ENCODE measurements around the gene FAM210B. TPM values are rescaled to one million over a fixed set of nuclear protein-coding genes. Genes with fewer than 3 reads are reported as not detected.

Gene FAM210B
- total and polyA plus RNA-seq, 2 of the 13 experiments (the other 11 are each of a cell fraction or from before 2014, with no cell fraction given), result 75.9 to 107 TPM

DNA sequence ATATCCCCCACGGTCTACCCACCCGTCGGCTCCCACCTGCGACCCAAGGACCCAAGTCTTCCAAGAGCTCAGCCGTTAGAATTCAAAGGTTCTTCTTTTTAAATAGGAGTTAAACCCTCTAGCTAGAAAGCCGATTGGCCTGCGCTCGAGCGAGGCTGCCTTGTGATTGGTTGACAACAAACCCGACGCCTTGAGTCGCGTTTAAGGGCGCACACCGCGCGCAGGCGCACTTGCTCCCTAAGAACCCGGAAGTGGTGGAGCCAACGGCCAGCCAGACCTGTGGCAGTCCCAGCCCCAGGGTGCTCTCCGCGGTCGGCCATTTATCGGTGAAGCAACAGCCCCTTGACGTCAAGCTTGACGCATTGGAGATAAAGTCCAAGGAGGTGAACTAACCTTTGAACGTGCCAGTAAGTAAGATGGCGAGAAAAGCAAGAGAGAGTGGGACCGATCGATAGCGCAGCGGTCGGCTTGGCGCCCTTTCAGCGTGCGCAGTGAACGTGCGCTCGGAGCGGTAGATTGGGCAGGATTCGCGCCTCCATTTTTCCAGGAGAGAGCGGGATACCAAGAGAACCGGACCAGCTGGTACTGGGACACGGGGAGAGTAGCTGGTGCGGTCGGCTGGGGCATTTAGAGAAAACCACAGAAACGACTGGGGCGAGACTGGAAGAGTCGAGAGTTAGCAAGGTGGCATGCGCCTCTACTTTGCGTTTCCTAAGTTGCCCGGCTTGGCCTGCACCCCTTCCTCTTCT, 33.5 kb downstream of the FAM210B start, which contains the start of the genes AURKA and CSTF1 (continued):
- TF ChIP-seq FOXP1 (IDR thresholded peaks at IDR 0.05) (no peak), FOXP1 (CRISPR knock-in tag; IDR thresholded peaks at IDR 0.05) (peak; percentile 81), NPAS2 (CRISPR knock-in tag; IDR thresholded peaks at IDR 0.05; ENCODE audit: borderline replicate concordance) (no peak), SRSF4 (IDR thresholded peaks at IDR 0.05; ENCODE audit: low read depth, low read length, poor library complexity, severe bottlenecking) (no peak), ZNF792 (CRISPR knock-in tag; IDR thresholded peaks at IDR 0.05) (peak; percentile 98), ZNF782 (CRISPR knock-in tag; IDR thresholded peaks at IDR 0.05; ENCODE audit: borderline replicate concordance) (peak; percentile 96), ZNF724P (CRISPR knock-in tag; IDR thresholded peaks at IDR 0.05; ENCODE audit: borderline replicate concordance) (peak; percentile 98), SP4 (CRISPR knock-in tag; IDR thresholded peaks at IDR 0.05) (peak; percentile 74; the same call in 1 of the 2 replicates), GMEB2 (CRISPR knock-in tag; IDR thresholded peaks at IDR 0.05; ENCODE audit: low read depth) (peak; percentile 99), KAT8 (CRISPR knock-in tag; IDR thresholded peaks at IDR 0.05) (peak; percentile 100), ATAD3A (CRISPR knock-in tag; IDR thresholded peaks at IDR 0.05) (no peak; the same call in 1 of the 2 replicates), HOXA9 (CRISPR knock-in tag; IDR thresholded peaks at IDR 0.05; ENCODE audit: borderline replicate concordance) (peak; percentile 64; the same call in 1 of the 2 replicates), NR1H2 (CRISPR knock-in tag; IDR thresholded peaks at IDR 0.05; ENCODE audit: borderline replicate concordance, low read depth) (peak; percentile 81; the same call in 1 of the 2 replicates), DMTF1 (CRISPR knock-in tag; IDR thresholded peaks at IDR 0.05) (0 out of 2 replicates have a peak, but pooled peaks have one; percentile 77), SAFB2 (CRISPR knock-in tag; IDR thresholded peaks at IDR 0.05; ENCODE audit: borderline replicate concordance, low read depth) (peak; percentile 86), SALL2 (CRISPR knock-in tag; IDR thresholded peaks at IDR 0.05) (peak; percentile 100), DNMT3B (CRISPR knock-in tag; conservative IDR thresholded peaks at IDR 0.05) (peak; percentile 98), FOSL2 (CRISPR knock-in tag; IDR thresholded peaks at IDR 0.05) (peak; percentile 92), SOX5 (CRISPR knock-in tag; IDR thresholded peaks at IDR 0.05; ENCODE audit: borderline replicate concordance) (peak; percentile 85), ZNF383 (CRISPR knock-in tag; IDR thresholded peaks at IDR 0.05; ENCODE audit: borderline replicate concordance) (peak; percentile 66; the same call in 1 of the 2 replicates), ZNF703 (CRISPR knock-in tag; IDR thresholded peaks at IDR 0.05; ENCODE audit: borderline replicate concordance) (peak; percentile 87), IKZF5 (CRISPR knock-in tag; IDR thresholded peaks at IDR 0.05) (peak; percentile 100), DRAP1 (CRISPR knock-in tag; IDR thresholded peaks at IDR 0.05) (peak; percentile 92), PPARG (CRISPR knock-in tag; conservative IDR thresholded peaks at IDR 0.05) (peak; percentile 93), ZFY (CRISPR knock-in tag; IDR thresholded peaks at IDR 0.05) (peak; percentile 97), ZNF460 (CRISPR knock-in tag; IDR thresholded peaks at IDR 0.05; ENCODE audit: borderline replicate concordance) (no peak; the same call in 1 of the 2 replicates)
